Liver (tissue), 9 donors: ENCODE data around the gene SLC35F2. TPM values are rescaled to one million over a fixed set of nuclear protein-coding genes. Genes with fewer than 3 reads are reported as not detected.

Experiments used
- DNase-seq: peaks from one replicate; pipeline ENCODE4 v3.0.0-alpha.2; 2017; ENCODE audit warnings: low spot score
- H3K27ac ChIP-seq, 2 donors: one replicate each; pipeline ENCODE4 v1.7.0; 2013; ENCODE audit warnings: inconsistent platforms in 2 of 2, low read length in 2 of 2, control low read depth in 1 of 2, low read depth in 1 of 2, mild to moderate bottlenecking in 1 of 2
- H3K27me3 ChIP-seq, 4 donors: one replicate each; pipeline versions ENCODE4 v1.6.1 to v1.7.0; 2013; ENCODE audit warnings: low read length in 3 of 4, inconsistent platforms in 1 of 4, mild to moderate bottlenecking in 1 of 4, moderate library complexity in 1 of 4; ENCODE audit not compliant: control insufficient read depth in 4 of 4, insufficient read depth in 4 of 4
- H3K36me3 ChIP-seq, 4 donors: one replicate each; pipeline versions ENCODE4 v1.6.1 to v1.7.0; 2013; ENCODE audit warnings: low read length in 3 of 4, mild to moderate bottlenecking in 3 of 4, low read depth in 1 of 4, moderate library complexity in 1 of 4; ENCODE audit not compliant: control insufficient read depth in 4 of 4, insufficient read depth in 3 of 4
- H3K4me1 ChIP-seq, 4 donors: one replicate each; pipeline versions ENCODE4 v1.6.1 to v1.7.0; 2013; ENCODE audit warnings: low read length in 3 of 4, mild to moderate bottlenecking in 3 of 4, moderate library complexity in 1 of 4; ENCODE audit not compliant: control insufficient read depth in 4 of 4, insufficient read depth in 4 of 4
- H3K4me3 ChIP-seq, 3 donors: one replicate each; pipeline versions ENCODE4 v1.6.1 to v1.7.0; 2013; ENCODE audit warnings: low read length in 3 of 3, control low read depth in 1 of 3, low read depth in 1 of 3, mild to moderate bottlenecking in 1 of 3
- H3K9ac ChIP-seq, 2 donors: one replicate each; pipeline ENCODE4 v1.7.0; 2013; ENCODE audit warnings: low read length in 2 of 2, mild to moderate bottlenecking in 2 of 2, moderate library complexity in 2 of 2, control low read depth in 1 of 2, low read depth in 1 of 2
- H3K9me3 ChIP-seq, 4 donors: one replicate each; pipeline versions ENCODE4 v1.6.1 to v1.7.0; 2013; ENCODE audit warnings: low read length in 3 of 4; ENCODE audit not compliant: control insufficient read depth in 4 of 4
- EGR1 ChIP-seq, 2 donors: IDR thresholded peaks; 2 replicates each; pipeline ENCODE4 v1.6.1; 2016 to 2018; ENCODE audit warnings: antibody characterized with exemption in 2 of 2, low read depth in 2 of 2
- FOXA1 ChIP-seq: IDR thresholded peaks from 2 replicates; pipeline ENCODE4 v1.6.1; 2016; ENCODE audit warnings: antibody characterized with exemption
- FOXA2 ChIP-seq: IDR thresholded peaks from 2 replicates; pipeline ENCODE4 v1.6.1; 2016; ENCODE audit warnings: antibody characterized with exemption
- GABPA ChIP-seq, 2 donors: IDR thresholded peaks in 1 of 2; conservative IDR thresholded peaks in 1 of 2; 2 replicates each; pipeline ENCODE4 v1.6.1; 2016; ENCODE audit warnings: antibody characterized with exemption in 2 of 2, mild to moderate bottlenecking in 1 of 2, moderate library complexity in 1 of 2
- HNF4A ChIP-seq, 2 donors: conservative IDR thresholded peaks; 2 replicates each; pipeline ENCODE4 v1.6.1; 2016; ENCODE audit warnings: antibody characterized with exemption in 2 of 2, mild to moderate bottlenecking in 2 of 2
- RAD21 ChIP-seq, 2 donors: IDR thresholded peaks; 2 replicates each; pipeline ENCODE4 v1.6.1; 2016; ENCODE audit warnings: antibody characterized with exemption in 2 of 2, mild to moderate bottlenecking in 2 of 2
- RXRA ChIP-seq, 2 donors: IDR thresholded peaks; 2 replicates each; pipeline ENCODE4 v1.6.1; 2017 to 2018; ENCODE audit warnings: antibody characterized with exemption in 2 of 2, mild to moderate bottlenecking in 1 of 2
- SP1 ChIP-seq: IDR thresholded peaks from 2 replicates; pipeline ENCODE4 v1.6.1; 2018; ENCODE audit warnings: antibody characterized with exemption, mild to moderate bottlenecking
- TAF1 ChIP-seq: conservative IDR thresholded peaks from 2 replicates; pipeline ENCODE4 v1.6.1; 2016; ENCODE audit warnings: antibody characterized with exemption, mild to moderate bottlenecking
- YY1 ChIP-seq: IDR thresholded peaks from 2 replicates; pipeline ENCODE4 v1.6.1; 2016; ENCODE audit warnings: antibody characterized with exemption, mild to moderate bottlenecking
- WGBS: extraction: QIAGEN DNeasy Blood & Tissue Kit; methylation state at CpG from one replicate; pipeline ENCODE4 v1.1.7; 2013; 5-methylcytosine and 5-hydroxymethylcytosine counted together
- polyA plus RNA-seq, 2 donors: library from polyadenylated mRNA; stranded (reverse) in 1 of 2; unstranded in 1 of 2; fragments of 200-250 nt in 1 of 2; fragments of >200 nt in 1 of 2; fragmentation: Nextera tagmentation in 1 of 2; extraction: Ambion mirVana in 1 of 2; gene quantifications; one replicate each; pipeline versions ENCODE4 v1.2.1 to v1.2.3, GENCODE V29; 2013 to 2015
- total RNA-seq, 2 donors: library from RNA; depleted of rRNA; stranded (reverse); fragments of >200 nt; gene quantifications; one replicate each; pipeline ENCODE4 v1.2.3, GENCODE V29; 2014
- TF ChIP-seq, protein P1 (sequence below): IDR thresholded peaks from 2 replicates; pipeline ENCODE4 v1.6.1; 2016; ENCODE audit warnings: antibody characterized with exemption
- TF ChIP-seq, protein P2 (sequence below): IDR thresholded peaks from 2 replicates; pipeline ENCODE4 v1.6.1; 2016; ENCODE audit warnings: antibody characterized with exemption
- TF ChIP-seq, protein P3 (sequence below): fragments of 150-350 bp; IDR thresholded peaks from 2 replicates; pipeline ENCODE4 v1.5.1; 2017; ENCODE audit warnings: improper control_type of control experiment, low read depth, low read length; ENCODE audit not compliant: missing input control
- TF ChIP-seq, protein P4 (sequence below): IDR thresholded peaks from 2 replicates; pipeline ENCODE4 v1.6.1; 2016; ENCODE audit warnings: antibody characterized with exemption
- donor health status: healthy.
- donor health status: healthy.
- donor health status: healthy.
- donor health status: healthy.
- donor health status: healthy.

SLC35F2 gene
- total and polyA plus RNA-seq, 4 donors, result 0.14 to 1.4 (median 0.56) TPM

DNA sequence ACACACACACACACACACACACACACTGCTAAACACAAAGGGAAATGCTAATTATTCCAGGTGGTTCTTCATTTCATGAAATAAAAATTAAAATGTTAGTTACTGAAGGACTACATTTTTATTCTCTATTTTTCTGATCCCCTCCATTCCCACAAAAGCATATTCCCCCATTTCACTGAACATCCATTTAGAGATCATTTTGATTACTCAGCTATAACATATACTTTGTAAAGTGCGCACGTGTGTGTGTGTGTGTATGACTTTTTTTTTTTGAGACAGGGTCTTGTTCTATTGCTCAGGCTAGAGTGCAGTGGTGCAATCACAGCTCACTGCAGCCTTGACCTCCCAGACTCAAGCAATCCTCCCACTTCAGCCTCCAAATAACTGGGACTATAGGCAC, 42.6 kb downstream of the SLC35F2 start:
- WGBS, result 95% methylated on average over 2 of the region's 2 CpGs

DNA sequence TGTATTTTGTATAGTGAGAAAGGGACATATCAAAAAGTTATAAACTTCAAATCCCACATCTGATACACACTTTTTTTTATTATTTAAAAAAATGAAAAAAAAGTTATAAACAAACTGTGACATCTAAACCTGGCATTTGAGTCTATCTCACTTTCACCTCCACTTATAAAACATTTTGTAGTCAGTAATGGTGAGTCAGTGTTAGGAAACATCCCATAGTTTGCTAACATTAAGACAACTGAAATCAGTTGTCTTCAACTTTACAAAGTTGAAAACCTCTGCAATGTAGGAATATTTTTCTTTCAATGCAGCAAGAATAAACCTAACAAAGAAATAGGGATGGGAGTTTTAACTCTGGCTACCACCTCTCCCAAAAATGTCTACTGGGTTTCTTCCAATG, 47.7 kb downstream of the SLC35F2 start:
- H3K27ac ChIP-seq, result no peak overlapping the region
- H3K9me3 ChIP-seq, result no peaks in the 10 kb centered on the region
- no peaks in the 10 kb centered on the region for H3K36me3 ChIP-seq
- H3K27me3 ChIP-seq, result no peaks in the 10 kb centered on the region
- no peak overlapping the region for H3K4me3 ChIP-seq
- TF ChIP-seq, protein P1, sequence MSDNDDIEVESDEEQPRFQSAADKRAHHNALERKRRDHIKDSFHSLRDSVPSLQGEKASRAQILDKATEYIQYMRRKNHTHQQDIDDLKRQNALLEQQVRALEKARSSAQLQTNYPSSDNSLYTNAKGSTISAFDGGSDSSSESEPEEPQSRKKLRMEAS, result no peak
- TF ChIP-seq SP1 (no peak), FOXA1 (no peak), HNF4A (conservative IDR thresholded peaks at IDR 0.05) (no peak), RXRA (IDR thresholded peaks at IDR 0.05) (no peak), TAF1 (no peak), GABPA (IDR thresholded peaks at IDR 0.05 in 1 of 2, conservative IDR thresholded peaks at IDR 0.05 in 1 of 2) (no peak), FOXA2 (no peak)
- TF ChIP-seq, protein P2, sequence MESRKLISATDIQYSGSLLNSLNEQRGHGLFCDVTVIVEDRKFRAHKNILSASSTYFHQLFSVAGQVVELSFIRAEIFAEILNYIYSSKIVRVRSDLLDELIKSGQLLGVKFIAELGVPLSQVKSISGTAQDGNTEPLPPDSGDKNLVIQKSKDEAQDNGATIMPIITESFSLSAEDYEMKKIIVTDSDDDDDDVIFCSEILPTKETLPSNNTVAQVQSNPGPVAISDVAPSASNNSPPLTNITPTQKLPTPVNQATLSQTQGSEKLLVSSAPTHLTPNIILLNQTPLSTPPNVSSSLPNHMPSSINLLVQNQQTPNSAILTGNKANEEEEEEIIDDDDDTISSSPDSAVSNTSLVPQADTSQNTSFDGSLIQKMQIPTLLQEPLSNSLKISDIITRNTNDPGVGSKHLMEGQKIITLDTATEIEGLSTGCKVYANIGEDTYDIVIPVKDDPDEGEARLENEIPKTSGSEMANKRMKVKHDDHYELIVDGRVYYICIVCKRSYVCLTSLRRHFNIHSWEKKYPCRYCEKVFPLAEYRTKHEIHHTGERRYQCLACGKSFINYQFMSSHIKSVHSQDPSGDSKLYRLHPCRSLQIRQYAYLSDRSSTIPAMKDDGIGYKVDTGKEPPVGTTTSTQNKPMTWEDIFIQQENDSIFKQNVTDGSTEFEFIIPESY, result no peak
- TF ChIP-seq, protein P3, sequence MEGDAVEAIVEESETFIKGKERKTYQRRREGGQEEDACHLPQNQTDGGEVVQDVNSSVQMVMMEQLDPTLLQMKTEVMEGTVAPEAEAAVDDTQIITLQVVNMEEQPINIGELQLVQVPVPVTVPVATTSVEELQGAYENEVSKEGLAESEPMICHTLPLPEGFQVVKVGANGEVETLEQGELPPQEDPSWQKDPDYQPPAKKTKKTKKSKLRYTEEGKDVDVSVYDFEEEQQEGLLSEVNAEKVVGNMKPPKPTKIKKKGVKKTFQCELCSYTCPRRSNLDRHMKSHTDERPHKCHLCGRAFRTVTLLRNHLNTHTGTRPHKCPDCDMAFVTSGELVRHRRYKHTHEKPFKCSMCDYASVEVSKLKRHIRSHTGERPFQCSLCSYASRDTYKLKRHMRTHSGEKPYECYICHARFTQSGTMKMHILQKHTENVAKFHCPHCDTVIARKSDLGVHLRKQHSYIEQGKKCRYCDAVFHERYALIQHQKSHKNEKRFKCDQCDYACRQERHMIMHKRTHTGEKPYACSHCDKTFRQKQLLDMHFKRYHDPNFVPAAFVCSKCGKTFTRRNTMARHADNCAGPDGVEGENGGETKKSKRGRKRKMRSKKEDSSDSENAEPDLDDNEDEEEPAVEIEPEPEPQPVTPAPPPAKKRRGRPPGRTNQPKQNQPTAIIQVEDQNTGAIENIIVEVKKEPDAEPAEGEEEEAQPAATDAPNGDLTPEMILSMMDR, result no peak
- TF ChIP-seq, protein P4, sequence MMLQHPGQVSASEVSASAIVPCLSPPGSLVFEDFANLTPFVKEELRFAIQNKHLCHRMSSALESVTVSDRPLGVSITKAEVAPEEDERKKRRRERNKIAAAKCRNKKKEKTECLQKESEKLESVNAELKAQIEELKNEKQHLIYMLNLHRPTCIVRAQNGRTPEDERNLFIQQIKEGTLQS, result no peak
- H3K4me1 ChIP-seq, result no peaks in the 10 kb centered on the region
- no peak for DNase-seq
- no peak overlapping the region for H3K9ac ChIP-seq

More for the DNA sequence above, 42.6 kb downstream of the SLC35F2 start:
- Histone ChIP-seq H3K4me3 (no peak overlapping the region), H3K9ac (no peak overlapping the region), H3K9me3 (no peaks in the 10 kb centered on the region), H3K27ac (no peak overlapping the region), H3K36me3 (no peaks in the 10 kb centered on the region), H3K4me1 (no peaks in the 10 kb centered on the region), H3K27me3 (no peaks in the 10 kb centered on the region)
- no peak for DNase-seq
- TF ChIP-seq RXRA (IDR thresholded peaks at IDR 0.05) (no peak), RAD21 (IDR thresholded peaks at IDR 0.05) (no peak), SP1 (no peak), TAF1 (no peak), GABPA (IDR thresholded peaks at IDR 0.05 in 1 of 2, conservative IDR thresholded peaks at IDR 0.05 in 1 of 2) (no peak), FOXA1 (no peak), EGR1 (IDR thresholded peaks at IDR 0.05; ENCODE audit: low read depth in 2 of 2) (no peak), YY1 (no peak)

DNA sequence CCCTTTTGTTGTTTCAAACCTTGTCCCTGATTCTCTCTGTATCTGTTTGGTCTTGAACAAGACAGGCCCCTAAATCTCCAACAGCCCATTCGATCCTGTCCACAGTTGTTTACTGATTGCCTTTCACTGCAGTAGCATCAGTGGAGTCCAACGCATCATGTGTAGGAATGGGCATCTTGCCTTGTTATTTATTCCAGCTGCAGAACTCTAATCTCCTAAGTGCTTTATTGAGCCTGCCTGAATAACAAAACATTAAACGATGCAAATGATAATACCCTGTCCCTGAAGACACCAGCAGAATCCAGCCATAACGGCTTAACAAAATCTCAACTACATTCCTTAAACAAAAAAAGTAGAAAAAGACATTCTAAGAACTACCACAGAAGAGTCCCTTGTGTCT, 50.1 kb downstream of the SLC35F2 start:
- DNase-seq, result no peak
- TF ChIP-seq TAF1 (no peak), YY1 (no peak), RXRA (IDR thresholded peaks at IDR 0.05) (no peak)
- TF ChIP-seq, protein P3, result no peak
- no peak overlapping the region for H3K4me3 ChIP-seq
- H3K27me3 ChIP-seq, result no peaks in the 10 kb centered on the region
- 72% methylated on average over 4 of the region's 4 CpGs for WGBS
- no peaks in the 10 kb centered on the region for H3K36me3 ChIP-seq
- no peak overlapping the region for H3K27ac ChIP-seq
- no peaks in the 10 kb centered on the region for H3K9me3 ChIP-seq
- H3K4me1 ChIP-seq, result no peaks in the 10 kb centered on the region
- H3K9ac ChIP-seq, result no peak overlapping the region
